ENCODE measurements around the gene TARBP2.
A peak's percentile ranks its signal among the peaks of the same experiment; 100 is the strongest.

The TARBP2 gene

GRCh38 chr12:53504004-53504920 is 3.2 kb downstream of the TARBP2 start:
- no peaks in the 10 kb centered on the region for H3K27me3 ChIP-seq (replicated peaks; ENCODE audit: control insufficient read depth, insufficient read depth, low read length, poor library complexity, severe bottlenecking)
- H3K9me3 ChIP-seq (ENCODE audit: control insufficient read depth, low read length) = no peaks in the 10 kb centered on the region
- no peak overlapping the region for H3K27ac ChIP-seq (ENCODE audit: insufficient read depth, low read length, poor library complexity, severe bottlenecking)
- no peak for DNase-seq
- peaks cover 25% of the 10 kb centered on the region for H3K36me3 ChIP-seq (ENCODE audit: control insufficient read depth, insufficient read depth, low read length)
- H3K4me1 ChIP-seq (ENCODE audit: control insufficient read depth, insufficient read depth, low read length, poor library complexity, severe bottlenecking) = peaks cover 23% of the 10 kb centered on the region
- no peak overlapping the region for H3K4me3 ChIP-seq (ENCODE audit: insufficient read depth, low read depth, low read length, poor library complexity, severe bottlenecking)

- Histone ChIP-seq H3K27me3 (replicated peaks; ENCODE audit: control insufficient read depth, insufficient read depth, low read length, poor library complexity, severe bottlenecking) (no peaks in the 10 kb centered on the region), H3K9me3 (ENCODE audit: control insufficient read depth, low read length) (no peaks in the 10 kb centered on the region), H3K4me3 (ENCODE audit: insufficient read depth, low read depth, low read length, poor library complexity, severe bottlenecking) (no peak overlapping the region), H3K36me3 (ENCODE audit: control insufficient read depth, insufficient read depth, low read length) (peaks cover 25% of the 10 kb centered on the region), H3K4me1 (ENCODE audit: control insufficient read depth, insufficient read depth, low read length, poor library complexity, severe bottlenecking) (peaks cover 18% of the 10 kb centered on the region), H3K27ac (ENCODE audit: insufficient read depth, low read length, poor library complexity, severe bottlenecking) (no peak overlapping the region)
- DNase-seq = no peak
These were observed 4.0 kb downstream of the TARBP2 start for GRCh38 chr12:53505086-53505485.

GRCh38 chr12:53505555-53506449 is 4.7 kb downstream of the TARBP2 start:
- Histone ChIP-seq H3K9me3 (ENCODE audit: control insufficient read depth, low read length) (no peaks in the 10 kb centered on the region), H3K4me3 (ENCODE audit: insufficient read depth, low read depth, low read length, poor library complexity, severe bottlenecking) (no peak overlapping the region), H3K4me1 (ENCODE audit: control insufficient read depth, insufficient read depth, low read length, poor library complexity, severe bottlenecking) (peaks cover 14% of the 10 kb centered on the region), H3K27ac (ENCODE audit: insufficient read depth, low read length, poor library complexity, severe bottlenecking) (no peak overlapping the region), H3K27me3 (replicated peaks; ENCODE audit: control insufficient read depth, insufficient read depth, low read length, poor library complexity, severe bottlenecking) (no peaks in the 10 kb centered on the region), H3K36me3 (ENCODE audit: control insufficient read depth, insufficient read depth, low read length) (peaks cover 29% of the 10 kb centered on the region)
- DNase-seq = no peak

- Histone ChIP-seq H3K27ac (ENCODE audit: insufficient read depth, low read length, poor library complexity, severe bottlenecking) (no peak overlapping the region), H3K4me3 (ENCODE audit: insufficient read depth, low read depth, low read length, poor library complexity, severe bottlenecking) (no peak overlapping the region), H3K36me3 (ENCODE audit: control insufficient read depth, insufficient read depth, low read length) (peaks cover 29% of the 10 kb centered on the region), H3K4me1 (ENCODE audit: control insufficient read depth, insufficient read depth, low read length, poor library complexity, severe bottlenecking) (peaks cover 13% of the 10 kb centered on the region), H3K9me3 (ENCODE audit: control insufficient read depth, low read length) (no peaks in the 10 kb centered on the region), H3K27me3 (replicated peaks; ENCODE audit: control insufficient read depth, insufficient read depth, low read length, poor library complexity, severe bottlenecking) (no peaks in the 10 kb centered on the region)
- DNase-seq = no peak
These were observed 5.3 kb downstream of the TARBP2 start for GRCh38 chr12:53506450-53506785.

- Histone ChIP-seq H3K4me3 (ENCODE audit: insufficient read depth, low read depth, low read length, poor library complexity, severe bottlenecking) (no peak within 1 kb of the TSS), H3K36me3 (ENCODE audit: control insufficient read depth, insufficient read depth, low read length) (peaks cover 31% of the 10 kb centered on the region), H3K27ac (ENCODE audit: insufficient read depth, low read length, poor library complexity, severe bottlenecking) (no peak within 1 kb of the TSS), H3K9me3 (ENCODE audit: control insufficient read depth, low read length) (no peaks in the 10 kb centered on the region), H3K4me1 (ENCODE audit: control insufficient read depth, insufficient read depth, low read length, poor library complexity, severe bottlenecking) (peaks cover 6% of the 10 kb centered on the region), H3K27me3 (replicated peaks; ENCODE audit: control insufficient read depth, insufficient read depth, low read length, poor library complexity, severe bottlenecking) (no peaks in the 10 kb centered on the region)
- no peak for DNase-seq
These were observed 6.0 kb downstream of the TARBP2 start, which contains the start of gene NPFF for GRCh38 chr12:53506881-53507602. TSS of gene NPFF (minus strand) at chr12:53507484. CDS start at chr12:53507474, 10 bp downstream.

GRCh38 chr12:53507603-53507885 is 6.5 kb downstream of the TARBP2 start:
- H3K27me3 ChIP-seq (replicated peaks; ENCODE audit: control insufficient read depth, insufficient read depth, low read length, poor library complexity, severe bottlenecking) = no peaks in the 10 kb centered on the region
- DNase-seq = no peak
- peaks cover 4% of the 10 kb centered on the region for H3K4me1 ChIP-seq (ENCODE audit: control insufficient read depth, insufficient read depth, low read length, poor library complexity, severe bottlenecking)
- H3K4me3 ChIP-seq (ENCODE audit: insufficient read depth, low read depth, low read length, poor library complexity, severe bottlenecking) = no peak overlapping the region
- H3K36me3 ChIP-seq (ENCODE audit: control insufficient read depth, insufficient read depth, low read length) = peaks cover 36% of the 10 kb centered on the region
- H3K9me3 ChIP-seq (ENCODE audit: control insufficient read depth, low read length) = no peaks in the 10 kb centered on the region
- H3K27ac ChIP-seq (ENCODE audit: insufficient read depth, low read length, poor library complexity, severe bottlenecking) = no peak overlapping the region

DNA sequence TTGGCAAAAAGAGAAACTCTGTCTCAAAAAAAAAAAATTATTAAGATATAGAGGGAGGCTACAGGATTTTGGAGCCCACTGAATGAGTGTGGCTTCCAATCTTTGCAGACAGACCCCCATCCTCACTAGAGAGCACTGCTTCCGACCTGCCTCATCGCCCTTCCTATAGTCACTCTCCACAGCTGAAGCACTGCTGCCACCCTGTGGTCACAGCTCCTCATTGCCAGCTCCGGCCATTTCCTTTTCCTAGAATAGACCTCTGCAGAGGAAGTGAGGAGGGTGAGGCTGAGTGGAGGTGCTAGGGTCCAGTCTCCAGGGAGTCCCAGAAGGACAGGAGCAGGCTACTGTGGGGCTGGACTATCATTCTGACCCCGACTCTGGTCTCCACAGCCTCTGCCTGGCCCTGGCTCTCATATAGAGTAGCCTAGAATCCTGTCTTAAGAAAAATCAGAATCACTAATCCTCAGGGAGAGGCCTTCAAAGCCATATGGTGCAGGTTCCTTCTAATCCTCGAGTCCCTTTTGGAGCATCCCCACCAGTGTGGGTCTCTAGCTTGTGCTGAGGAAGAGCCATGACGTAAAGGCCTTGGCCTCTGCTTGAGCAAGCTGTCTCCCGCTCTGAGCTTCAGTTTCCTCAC is 7.6 kb downstream of the TARBP2 start:
- Histone ChIP-seq H3K36me3 (ENCODE audit: control insufficient read depth, insufficient read depth, low read length) (peaks cover 45% of the 10 kb centered on the region), H3K9me3 (ENCODE audit: control insufficient read depth, low read length) (no peaks in the 10 kb centered on the region), H3K27ac (ENCODE audit: insufficient read depth, low read length, poor library complexity, severe bottlenecking) (no peak overlapping the region), H3K4me1 (ENCODE audit: control insufficient read depth, insufficient read depth, low read length, poor library complexity, severe bottlenecking) (peaks cover 4% of the 10 kb centered on the region), H3K27me3 (replicated peaks; ENCODE audit: control insufficient read depth, insufficient read depth, low read length, poor library complexity, severe bottlenecking) (no peaks in the 10 kb centered on the region), H3K4me3 (ENCODE audit: insufficient read depth, low read depth, low read length, poor library complexity, severe bottlenecking) (no peak overlapping the region)
- DNase-seq = peak; percentile 56 to 71 (median 60)

- H3K27me3 ChIP-seq (replicated peaks; ENCODE audit: control insufficient read depth, insufficient read depth, low read length, poor library complexity, severe bottlenecking) = no peaks in the 10 kb centered on the region
- H3K4me1 ChIP-seq (ENCODE audit: control insufficient read depth, insufficient read depth, low read length, poor library complexity, severe bottlenecking) = peaks cover 4% of the 10 kb centered on the region
- H3K4me3 ChIP-seq (ENCODE audit: insufficient read depth, low read depth, low read length, poor library complexity, severe bottlenecking) = no peak overlapping the region
- DNase-seq = no peak
- H3K36me3 ChIP-seq (ENCODE audit: control insufficient read depth, insufficient read depth, low read length) = peaks cover 55% of the 10 kb centered on the region
- H3K9me3 ChIP-seq (ENCODE audit: control insufficient read depth, low read length) = no peaks in the 10 kb centered on the region
- no peak overlapping the region for H3K27ac ChIP-seq (ENCODE audit: insufficient read depth, low read length, poor library complexity, severe bottlenecking)
These were observed 9.2 kb downstream of the TARBP2 start for GRCh38 chr12:53510181-53510812.

GRCh38 chr12:53513712-53514410 is 12.8 kb downstream of the TARBP2 start:
- Histone ChIP-seq H3K4me3 (ENCODE audit: insufficient read depth, low read depth, low read length, poor library complexity, severe bottlenecking) (no peak overlapping the region), H3K27ac (ENCODE audit: insufficient read depth, low read length, poor library complexity, severe bottlenecking) (no peak overlapping the region), H3K27me3 (replicated peaks; ENCODE audit: control insufficient read depth, insufficient read depth, low read length, poor library complexity, severe bottlenecking) (no peaks in the 10 kb centered on the region), H3K9me3 (ENCODE audit: control insufficient read depth, low read length) (no peaks in the 10 kb centered on the region), H3K36me3 (ENCODE audit: control insufficient read depth, insufficient read depth, low read length) (peaks cover 58% of the 10 kb centered on the region), H3K4me1 (ENCODE audit: control insufficient read depth, insufficient read depth, low read length, poor library complexity, severe bottlenecking) (no peaks in the 10 kb centered on the region)
- no peak for DNase-seq
